GM18870 (cell line): ENCODE results near the gene LEMD3.

Source experiments
- ATAC-seq: cut with Tn5 transposase; IDR thresholded peaks from one replicate; pipeline ENCODE4 v1.9.1; 2021; ENCODE audit warnings: moderate library complexity; ENCODE audit not compliant: unreplicated experiment

Gene LEMD3

GRCh38 chr12:65204886-65205525 is 35.6 kb downstream of the LEMD3 start:
- ATAC-seq: no peak

GRCh38 chr12:65205886-65206285 is 36.5 kb downstream of the LEMD3 start:
- ATAC-seq: peak; percentile 39

DNA sequence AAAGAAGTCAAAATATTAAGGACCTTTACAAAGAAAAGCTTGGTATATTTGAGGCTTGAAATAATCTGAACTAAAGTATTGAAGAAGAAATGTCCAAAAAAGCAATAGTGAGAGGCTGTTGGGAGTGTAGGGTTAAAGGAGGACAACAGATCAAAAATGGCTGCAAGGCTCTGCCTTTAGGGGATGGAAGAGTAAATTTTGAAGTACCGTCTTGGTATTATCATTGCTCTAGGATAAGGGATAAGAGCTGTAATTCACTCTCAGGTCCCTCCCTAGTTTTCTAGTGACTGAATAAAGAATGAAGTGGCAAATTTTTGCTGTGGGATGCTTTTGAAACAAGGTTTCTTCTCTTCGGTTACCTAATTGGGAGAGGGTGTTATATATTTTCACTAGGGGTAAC is 38.7 kb downstream of the LEMD3 start:
- ATAC-seq: no peak

GRCh38 chr12:65208964-65209654 is 39.7 kb downstream of the LEMD3 start:
- no peak for ATAC-seq

GRCh38 chr12:65209655-65210043 is 40.3 kb downstream of the LEMD3 start:
- ATAC-seq: peak; percentile 74

DNA sequence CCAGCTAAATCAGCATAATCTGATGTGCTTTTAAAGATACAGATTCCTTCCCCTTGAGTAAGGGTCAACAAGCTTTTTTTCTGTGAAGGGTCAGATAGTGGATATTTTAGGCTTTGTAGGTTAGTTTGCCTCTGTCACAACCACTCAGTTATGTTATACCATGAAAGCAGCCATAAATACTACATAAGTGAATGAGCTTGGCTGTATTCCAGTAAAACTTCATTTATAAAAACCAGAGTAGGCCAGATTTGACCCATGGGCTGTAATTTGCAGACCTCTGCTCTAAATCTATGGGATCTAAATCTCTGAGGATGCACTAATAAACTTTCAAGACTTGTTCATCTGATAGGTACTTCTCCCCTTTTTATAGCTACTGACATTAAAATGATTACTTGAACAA is 47.7 kb downstream of the LEMD3 start:
- ATAC-seq: no peak

GRCh38 chr12:65220761-65221160 is 51.4 kb downstream of the LEMD3 start:
- ATAC-seq: no peak

GRCh38 chr12:65229441-65229840 is 60.1 kb downstream of the LEMD3 start:
- no peak for ATAC-seq

DNA sequence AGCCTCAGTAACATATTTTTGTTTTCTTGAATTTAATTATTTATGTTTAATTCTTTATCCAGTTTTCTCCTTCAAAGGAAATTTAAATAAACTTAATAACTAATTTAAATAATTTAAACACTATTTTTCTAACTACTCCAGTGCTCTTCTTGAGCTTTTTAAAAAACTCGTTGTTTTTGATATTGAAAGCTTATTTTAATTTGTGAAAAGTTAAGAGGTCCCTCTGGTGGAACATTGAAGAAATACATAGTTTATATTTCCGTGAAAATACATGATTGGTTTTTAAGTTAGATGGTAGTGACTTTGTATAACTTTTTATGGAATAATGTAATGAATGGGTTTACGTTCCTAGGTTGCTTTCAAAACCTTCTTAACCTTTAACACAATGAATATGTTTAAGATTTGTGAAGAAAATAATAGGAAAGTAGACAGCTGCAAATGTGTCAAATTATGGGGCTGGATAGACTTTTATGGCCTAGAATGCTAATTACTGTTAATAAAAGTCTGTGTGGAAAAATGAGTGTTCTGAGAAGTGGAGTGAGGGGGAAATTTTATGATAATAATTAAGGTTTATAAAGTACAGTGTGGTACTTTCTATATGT is 63.2 kb downstream of the LEMD3 start:
- ATAC-seq: no peak

DNA sequence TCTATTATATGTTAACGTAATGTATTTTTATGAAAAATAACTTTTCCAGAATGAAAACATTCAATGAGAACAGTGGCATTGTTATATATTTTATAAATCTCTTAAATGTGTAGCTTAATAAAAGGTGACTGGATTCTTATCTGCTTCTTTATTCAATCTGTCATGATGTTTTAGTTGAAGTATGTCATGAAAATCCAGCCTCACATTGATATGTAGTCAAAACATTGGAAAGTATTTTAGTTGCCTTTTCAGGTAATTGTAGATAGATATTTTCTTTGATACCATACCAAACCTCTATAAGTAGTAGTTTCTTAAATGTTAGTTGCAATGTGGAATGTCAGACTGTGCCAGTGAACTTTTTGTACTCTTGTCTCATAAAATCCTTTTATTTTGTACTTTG is 67.8 kb downstream of the LEMD3 start:
- no peak for ATAC-seq

DNA sequence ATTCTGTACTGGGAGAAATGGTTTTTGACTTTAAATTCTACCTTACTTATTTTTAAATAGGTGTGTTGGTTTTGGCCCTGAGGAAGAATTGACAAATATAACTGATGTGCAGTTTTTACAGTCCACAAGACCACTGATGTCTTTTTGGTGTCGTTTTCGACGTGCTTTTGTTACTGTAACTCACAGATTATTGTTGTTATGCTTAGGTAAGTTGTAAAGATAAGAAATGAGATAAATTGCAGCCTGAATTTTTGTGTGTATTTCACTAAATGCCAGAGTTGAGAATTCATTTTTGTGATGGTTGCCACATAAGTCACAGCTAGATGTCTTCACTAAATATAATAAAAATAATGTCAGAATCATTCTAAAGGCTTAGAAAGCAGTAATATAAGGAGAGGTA is 69.2 kb downstream of the LEMD3 start:
- ATAC-seq: no peak

- ATAC-seq: no peak
Measured at GRCh38 chr12:65248656-65249633, 79.6 kb downstream of the LEMD3 start.

DNA sequence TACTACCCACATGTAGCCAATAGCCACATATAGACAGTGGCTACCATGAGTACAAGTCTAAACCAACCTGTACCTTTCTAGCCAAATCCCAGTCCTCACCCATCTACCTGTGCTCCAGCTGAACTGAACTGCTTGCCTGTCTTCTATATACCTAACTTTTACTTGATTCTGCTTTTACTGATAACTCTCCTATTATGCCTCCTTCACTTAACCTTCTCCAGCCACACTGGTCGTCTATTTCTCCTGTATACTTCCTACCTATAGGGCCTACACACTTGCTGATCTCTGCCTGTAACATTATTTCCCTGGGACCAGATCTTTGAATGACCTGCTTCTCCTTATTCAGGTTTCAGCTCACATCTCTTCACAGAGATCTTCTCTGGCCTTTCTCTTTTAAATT is 83.1 kb downstream of the LEMD3 start:
- no peak for ATAC-seq

DNA sequence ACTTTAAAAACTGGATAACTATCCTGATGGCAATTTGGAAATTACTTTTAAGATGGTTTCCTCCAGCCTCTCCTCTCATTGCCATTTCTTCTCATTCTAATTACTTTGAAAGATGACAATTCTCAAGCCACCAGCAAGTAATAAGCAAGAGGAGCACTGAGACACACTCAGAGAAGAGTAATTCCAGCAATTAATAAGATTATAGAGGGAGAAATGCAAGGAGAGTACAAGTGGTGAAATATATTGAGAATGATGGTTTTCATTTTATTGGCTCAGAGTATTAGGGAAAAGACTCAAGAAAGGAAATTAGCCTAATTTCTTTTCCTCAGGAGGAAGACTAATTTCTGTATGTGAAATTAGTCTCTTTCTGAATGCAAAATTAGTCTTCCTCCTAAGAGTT is 88.6 kb downstream of the LEMD3 start:
- no peak for ATAC-seq

- peak; percentile 78 for ATAC-seq
Measured at GRCh38 chr12:65259501-65259900, 90.1 kb downstream of the LEMD3 start.

GRCh38 chr12:65263777-65264176 is 94.4 kb downstream of the LEMD3 start:
- ATAC-seq: no peak

DNA sequence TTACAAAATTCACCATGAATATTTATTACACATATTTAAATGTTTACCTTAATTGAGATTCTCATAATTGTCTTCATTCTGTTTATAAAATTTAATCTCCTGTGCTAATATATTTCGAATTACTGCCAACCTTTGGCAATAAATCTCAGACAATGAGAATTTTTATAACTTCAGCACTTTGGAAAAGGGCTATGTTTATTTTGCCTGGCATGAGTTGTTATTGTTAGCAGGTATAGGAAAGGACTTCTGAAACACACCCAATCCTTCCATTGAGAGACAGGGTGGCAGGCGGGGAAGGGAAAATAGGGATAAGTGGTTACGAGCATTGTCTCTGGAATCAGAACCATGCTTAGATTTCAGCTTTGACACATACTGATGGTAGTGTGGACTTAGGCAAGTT is 97.0 kb downstream of the LEMD3 start:
- no peak for ATAC-seq

DNA sequence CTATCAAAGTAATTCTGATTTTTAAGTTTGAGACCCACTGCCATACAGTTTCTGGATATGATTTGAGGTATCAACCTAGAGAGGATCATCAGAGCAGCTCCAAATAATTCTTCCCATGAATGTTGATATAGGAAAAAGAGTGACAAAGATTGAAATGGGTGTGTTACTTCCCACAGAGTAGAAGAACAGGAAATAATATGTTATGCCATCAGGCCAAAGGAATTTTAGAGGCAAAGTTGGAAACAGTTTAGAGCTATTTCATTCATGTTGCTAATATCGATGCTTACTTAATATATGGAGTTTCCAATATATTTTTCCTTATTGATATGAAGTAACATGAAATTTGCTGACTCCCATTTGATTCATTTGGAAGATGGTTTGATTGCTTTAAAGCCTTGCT is 100.2 kb downstream of the LEMD3 start:
- ATAC-seq: no peak

- ATAC-seq: no peak
Measured at GRCh38 chr12:65274602-65275272, 105.4 kb downstream of the LEMD3 start.

DNA sequence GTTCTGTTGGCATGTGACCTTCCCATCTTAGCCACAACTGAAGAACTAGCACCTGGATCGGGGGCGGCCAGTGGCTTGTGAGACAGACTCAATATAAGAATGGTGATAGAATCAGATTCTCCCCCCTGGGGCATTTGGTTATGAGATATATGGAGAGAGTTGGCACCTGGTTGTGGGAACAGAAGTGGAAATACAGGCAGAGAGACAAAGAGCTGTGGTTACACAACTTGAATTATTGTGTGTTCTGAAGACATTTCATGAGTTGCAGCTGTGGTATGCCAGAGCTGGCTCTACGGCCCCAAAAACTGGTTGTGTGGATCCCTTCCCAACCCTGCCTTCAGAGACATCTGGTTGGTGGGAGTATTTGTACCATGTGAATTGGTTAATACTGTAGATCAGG is 106.2 kb downstream of the LEMD3 start:
- ATAC-seq: no peak
